Thyroid gland (tissue), 4 donors: ENCODE measurements around the gene MACROD1. TPM values are rescaled to one million over a fixed set of nuclear protein-coding genes. Genes with fewer than 3 reads are reported as not detected.

Source experiments
- DNase-seq, 2 donors: peaks; one replicate each; pipeline ENCODE4 v3.0.0-alpha.2; 2019
- H3K27ac ChIP-seq, 3 donors: fragments of 200-600 bp; sonication (generic); 1 replicate in 2 of 3; 2 replicates in 1 of 3; pipeline ENCODE4 v1.5.1; 2016 to 2019; ENCODE audit warnings: mild to moderate bottlenecking in 1 of 3, moderate library complexity in 1 of 3
- H3K27me3 ChIP-seq: fragments of 200-600 bp; sonication (generic); one replicate; pipeline ENCODE4 v1.5.1; 2019
- H3K36me3 ChIP-seq, 2 donors: fragments of 200-600 bp; sonication (generic); one replicate each; pipeline ENCODE4 v1.5.1; 2016 to 2019
- H3K4me1 ChIP-seq, 2 donors: fragments of 200-600 bp; sonication (generic); one replicate each; pipeline ENCODE4 v1.5.1; 2017 to 2019
- H3K4me3 ChIP-seq, 3 donors: fragments of 200-600 bp; sonication (generic); replicated peaks in 1 of 3; 1 replicate in 2 of 3; 2 replicates in 1 of 3; pipeline ENCODE4 v1.5.1; 2016; ENCODE audit warnings: mild to moderate bottlenecking in 1 of 3
- H3K9me3 ChIP-seq: fragments of 200-600 bp; sonication (generic); one replicate; pipeline ENCODE4 v1.5.1; 2017
- CTCF ChIP-seq, 6 experiments: fragments of 200-600 bp in 3 of 6; fragments of 450-650 bp in 3 of 6; sonication (generic) in 3 of 6; IDR thresholded peaks; one replicate each; pipeline ENCODE4 v1.5.1; 2016 to 2019; ENCODE audit warnings: antibody characterized with exemption in 6 of 6, mild to moderate bottlenecking in 2 of 6, inconsistent platforms in 1 of 6, moderate library complexity in 1 of 6
- POLR2A ChIP-seq, 2 donors: fragments of 450-650 bp; IDR thresholded peaks; one replicate each; pipeline ENCODE4 v1.6.1; 2017; ENCODE audit warnings: antibody characterized with exemption in 2 of 2, mild to moderate bottlenecking in 2 of 2, moderate library complexity in 1 of 2
- WGBS, 2 donors: methylation state at CpG; one replicate each; pipeline ENCODE4 v1.1.5; 2017; 5-methylcytosine and 5-hydroxymethylcytosine counted together
- intact Hi-C: fragments of 100-400 bp; cut with DNase I; formaldehyde crosslinking; loops from one replicate; pipeline ENCODE4 v1.15.1; 2023
- total RNA-seq, 4 donors: library from RNA; depleted of rRNA; stranded (reverse); fragments of >200 nt; gene quantifications; one replicate each; pipeline ENCODE4 v1.2.3, GENCODE V29; 2016

Gene MACROD1
- total RNA-seq, 4 donors from 2014 or later = 62.5 to 89.5 (median 70.0) TPM

GRCh38 chr11:64021757-64022093 is 144.2 kb downstream of the MACROD1 start:
- no peak for TF ChIP-seq CTCF (IDR thresholded peaks at IDR 0.05)
- Histone ChIP-seq H3K36me3 (no peaks in the 10 kb centered on the region), H3K27me3 (no peaks in the 10 kb centered on the region), H3K9me3 (no peaks in the 10 kb centered on the region), H3K4me1 (peaks cover 6 to 19% of the 10 kb centered on the region in 2 donors), H3K27ac (no peak overlapping the region), H3K4me3 (no peak overlapping the region)
- WGBS, 2 donors = 39 to 43% methylated on average over 8 to 10 of the region's 10 CpGs
- intact Hi-C loops = no loop called here
- DNase-seq = peak in 1 of 2 donors; percentile 50

GRCh38 chr11:64020976-64021756 is 144.7 kb downstream of the MACROD1 start:
- TF ChIP-seq CTCF (IDR thresholded peaks at IDR 0.05) = no peak
- no peak for TF ChIP-seq POLR2A (IDR thresholded peaks at IDR 0.05)
- WGBS, 2 donors = 61 to 71% methylated on average over 20 to 22 of the region's 22 CpGs
- H3K4me1 ChIP-seq = peaks cover 6 to 19% of the 10 kb centered on the region in 2 donors
- H3K9me3 ChIP-seq = no peaks in the 10 kb centered on the region
- no peak overlapping the region for H3K27ac ChIP-seq
- DNase-seq = peak in 1 of 2 donors; percentile 27
- H3K4me3 ChIP-seq = no peak overlapping the region
- H3K27me3 ChIP-seq = no peaks in the 10 kb centered on the region
- intact Hi-C loops = no loop called here
- no peaks in the 10 kb centered on the region for H3K36me3 ChIP-seq

- TF ChIP-seq POLR2A (IDR thresholded peaks at IDR 0.05) (no peak), CTCF (IDR thresholded peaks at IDR 0.05) (no peak)
- Histone ChIP-seq H3K36me3 (no peaks in the 10 kb centered on the region), H3K4me3 (no peak overlapping the region), H3K27me3 (no peaks in the 10 kb centered on the region), H3K4me1 (peaks cover 6 to 19% of the 10 kb centered on the region in 2 donors), H3K9me3 (no peaks in the 10 kb centered on the region), H3K27ac (no peak overlapping the region)
- WGBS, 2 donors = 70 to 79% methylated on average over 14 to 17 of the region's 27 CpGs
- DNase-seq = peak; percentile 64 to 70
- intact Hi-C loops = no loop called here
Observed at GRCh38 chr11:64019106-64020037, 146.5 kb downstream of the MACROD1 start.

GRCh38 chr11:64018310-64018709 is 147.6 kb downstream of the MACROD1 start:
- H3K4me1 ChIP-seq = peaks cover 6 to 19% of the 10 kb centered on the region in 2 donors
- TF ChIP-seq CTCF (IDR thresholded peaks at IDR 0.05) = no peak
- no peak for TF ChIP-seq POLR2A (IDR thresholded peaks at IDR 0.05)
- intact Hi-C loops = no loop called here
- H3K4me3 ChIP-seq = no peak overlapping the region
- 89 to 91% methylated on average over 4 of the region's 8 CpGs for WGBS, 2 donors
- no peaks in the 10 kb centered on the region for H3K36me3 ChIP-seq
- no peaks in the 10 kb centered on the region for H3K9me3 ChIP-seq
- H3K27me3 ChIP-seq = no peaks in the 10 kb centered on the region
- H3K27ac ChIP-seq = no peak overlapping the region
- DNase-seq = no peak

- WGBS, 2 donors = 66 to 75% methylated on average over 4 of the region's 7 CpGs
- Histone ChIP-seq H3K4me1 (peaks cover 6 to 19% of the 10 kb centered on the region in 2 donors), H3K27me3 (no peaks in the 10 kb centered on the region), H3K27ac (no peak overlapping the region), H3K9me3 (no peaks in the 10 kb centered on the region), H3K4me3 (no peak overlapping the region), H3K36me3 (no peaks in the 10 kb centered on the region)
- TF ChIP-seq CTCF (IDR thresholded peaks at IDR 0.05) = no peak
- TF ChIP-seq POLR2A (IDR thresholded peaks at IDR 0.05) = no peak
- DNase-seq = no peak
- intact Hi-C loops = no loop called here
Observed at GRCh38 chr11:64017945-64018224, 148.0 kb downstream of the MACROD1 start.
